Pancreas (tissue), 10 donors: ENCODE measurements around the gene RSAD2. TPM values are rescaled to one million over a fixed set of nuclear protein-coding genes. Genes with fewer than 3 reads are reported as not detected.
"Not testable (repeated sequence)": the region's sequence is repeated elsewhere in the genome, so short reads cannot be mapped to it uniquely, and the experiment has no call there.

ENCODE experiments used
- ATAC-seq, 4 donors: fragments of 200-7000 bp; cut with Tn5 transposase; one replicate each; pipeline versions ENCODE4 v1.8.0 to v1.9.1; 2020; ENCODE audit warnings: mild to moderate bottlenecking in 4 of 4, moderate library complexity in 4 of 4
- DNase-seq, 6 donors: peaks; one replicate each; pipeline ENCODE4 v3.0.0-alpha.2; 2020
- FAIRE-seq: peaks from 2 replicates; lab custom pipeline; 2012; peaks lifted over from hg19 to GRCh38; lab: Jason Lieb, UNC
- H3K27ac ChIP-seq, 4 donors: fragments of 200-600 bp; sonication (generic); 1 replicate in 3 of 4; 2 replicates in 1 of 4; pipeline versions ENCODE4 v1.5.0 to v1.8.0; 2020
- H3K27me3 ChIP-seq, 4 donors: fragments of 200-600 bp; one replicate each; pipeline ENCODE4 v1.8.0; 2021
- H3K36me3 ChIP-seq, 3 donors: fragments of 200-600 bp; sonication (generic) in 1 of 3; one replicate each; pipeline versions ENCODE4 v1.5.0 to v1.8.0; 2020 to 2021
- H3K4me1 ChIP-seq, 3 donors: fragments of 200-600 bp; one replicate each; pipeline ENCODE4 v1.8.0; 2021
- H3K4me3 ChIP-seq, 4 donors: fragments of 200-600 bp; sonication (generic) in 2 of 4; one replicate each; pipeline versions ENCODE4 v1.5.0 to v1.8.0; 2020 to 2021
- H3K9me3 ChIP-seq, 4 donors: fragments of 200-600 bp; one replicate each; pipeline ENCODE4 v1.8.0; 2021
- WGBS, 2 donors: extraction: QIAGEN DNeasy Blood & Tissue Kit; methylation state at CpG; one replicate each; pipeline ENCODE4 v1.1.7; 2013; 5-methylcytosine and 5-hydroxymethylcytosine counted together
- intact Hi-C, 3 donors: fragments of 100-400 bp; cut with DNase I; formaldehyde crosslinking; loops; one replicate each; pipeline versions ENCODE4 v1.11.1 to v1.14.2; 2022
- polyA plus RNA-seq, 2 donors: library from polyadenylated mRNA; stranded (reverse); fragments of 200-250 nt; gene quantifications; one replicate each; pipeline ENCODE4 v1.2.3, GENCODE V29; 2013
- total RNA-seq, 6 donors: library from RNA; stranded (reverse); fragmentation: NEBNext Ultra II Directional in 4 of 6; extraction: Animal tissue kit (Norgen Biotek cat#: 25700) in 4 of 6; gene quantifications; one replicate each; pipeline versions ENCODE4 v1.2.1 to v1.2.4, GENCODE V29; 2021 to 2023
- TF ChIP-seq, protein P1 (sequence below), 4 donors: fragments of 200-600 bp; sonication (generic) in 3 of 4; IDR thresholded peaks; one replicate each; pipeline versions ENCODE4 v1.5.0 to v1.8.0; 2021; ENCODE audit warnings: antibody characterized with exemption in 4 of 4
- donor health status: healthy with polysubstance abuse.
- donor health status: DM: no; HTN: no; CAD: no; lungs with moderate emphysema.
- donor health status: DM: no; HTN: no; CAD: no.
- donor health status: control.
- donor health status: control.
- donor health status: Bipolar disorder and iron deficiency.
- donor health status: DM: yes; HTN: yes; CAD: no.
- donor health status: DM: no; HTN: no; CAD: no.
- donor health status: DM: no; HTN: no; CAD: no.
- donor health status: DM: yes; HTN: yes; CAD: no.

RSAD2 gene
- total and polyA plus RNA-seq, 8 donors = 0.60 to 2.9 (median 1.9) TPM

DNA sequence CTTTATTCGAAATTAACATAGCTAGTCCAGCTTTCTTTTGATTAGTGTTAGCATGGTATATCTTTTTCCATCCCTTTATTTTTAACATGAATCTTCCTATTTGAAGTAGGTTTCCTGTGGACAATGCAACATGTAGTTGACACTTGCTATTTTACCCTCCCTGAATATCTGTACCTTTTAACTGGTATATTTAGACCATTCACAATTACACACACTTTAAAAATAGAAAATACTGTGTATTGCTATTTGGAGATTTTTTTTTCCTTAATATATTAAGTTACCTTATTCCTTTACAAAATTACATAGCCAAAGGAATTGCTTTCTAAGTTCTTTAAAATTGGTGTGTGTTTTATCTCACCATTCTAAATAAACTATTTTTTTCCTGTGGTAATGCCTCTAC is 54.6 kb downstream of the RSAD2 start:
- Histone ChIP-seq H3K27me3 (no peaks in the 10 kb centered on the region), H3K9me3 (no peaks in the 10 kb centered on the region), H3K36me3 (no peaks in the 10 kb centered on the region), H3K4me3 (no peak overlapping the region), H3K27ac (no peak overlapping the region), H3K4me1 (peaks cover 54 to 82% (median 69%) of the 10 kb centered on the region in 3 donors)
- WGBS, 2 donors = 47 to 51% methylated on average over 1 of the region's 1 CpG
- intact Hi-C loops = no loop called here
- TF ChIP-seq, protein P1, sequence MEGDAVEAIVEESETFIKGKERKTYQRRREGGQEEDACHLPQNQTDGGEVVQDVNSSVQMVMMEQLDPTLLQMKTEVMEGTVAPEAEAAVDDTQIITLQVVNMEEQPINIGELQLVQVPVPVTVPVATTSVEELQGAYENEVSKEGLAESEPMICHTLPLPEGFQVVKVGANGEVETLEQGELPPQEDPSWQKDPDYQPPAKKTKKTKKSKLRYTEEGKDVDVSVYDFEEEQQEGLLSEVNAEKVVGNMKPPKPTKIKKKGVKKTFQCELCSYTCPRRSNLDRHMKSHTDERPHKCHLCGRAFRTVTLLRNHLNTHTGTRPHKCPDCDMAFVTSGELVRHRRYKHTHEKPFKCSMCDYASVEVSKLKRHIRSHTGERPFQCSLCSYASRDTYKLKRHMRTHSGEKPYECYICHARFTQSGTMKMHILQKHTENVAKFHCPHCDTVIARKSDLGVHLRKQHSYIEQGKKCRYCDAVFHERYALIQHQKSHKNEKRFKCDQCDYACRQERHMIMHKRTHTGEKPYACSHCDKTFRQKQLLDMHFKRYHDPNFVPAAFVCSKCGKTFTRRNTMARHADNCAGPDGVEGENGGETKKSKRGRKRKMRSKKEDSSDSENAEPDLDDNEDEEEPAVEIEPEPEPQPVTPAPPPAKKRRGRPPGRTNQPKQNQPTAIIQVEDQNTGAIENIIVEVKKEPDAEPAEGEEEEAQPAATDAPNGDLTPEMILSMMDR (IDR thresholded peaks at IDR 0.05) = no peak
- DNase-seq (no peak), ATAC-seq (no peak), FAIRE-seq (no peak)

DNA sequence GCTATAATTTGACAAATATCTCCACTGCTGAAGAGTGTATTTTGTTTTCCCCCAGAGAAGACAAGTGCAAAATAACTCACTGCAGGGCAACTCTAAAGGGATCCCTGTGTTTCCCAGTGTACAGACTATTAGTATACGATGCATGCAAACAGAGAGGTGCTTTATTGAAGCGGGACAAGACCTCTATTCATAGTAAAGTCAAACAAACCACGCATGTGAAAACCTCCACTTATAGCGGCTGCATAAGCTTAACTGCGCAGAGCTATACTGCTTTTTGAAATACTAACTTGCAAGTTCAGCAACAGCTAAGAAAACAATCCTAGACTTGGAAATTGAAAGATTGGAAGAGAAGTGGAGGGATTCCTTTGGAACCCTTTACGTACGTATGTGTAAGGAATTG is 55.3 kb downstream of the RSAD2 start:
- DNase-seq (no peak), FAIRE-seq (no peak), ATAC-seq (no peak)
- Histone ChIP-seq H3K9me3 (no peaks in the 10 kb centered on the region), H3K27me3 (no peaks in the 10 kb centered on the region), H3K4me3 (no peak overlapping the region), H3K36me3 (no peaks in the 10 kb centered on the region), H3K4me1 (peaks cover 48 to 80% (median 68%) of the 10 kb centered on the region in 3 donors), H3K27ac (no peak overlapping the region)
- WGBS, 2 donors = 76 to 79% methylated on average over 7 of the region's 7 CpGs
- TF ChIP-seq, protein P1 (IDR thresholded peaks at IDR 0.05) = no peak
- intact Hi-C loops = no loop called here

DNA sequence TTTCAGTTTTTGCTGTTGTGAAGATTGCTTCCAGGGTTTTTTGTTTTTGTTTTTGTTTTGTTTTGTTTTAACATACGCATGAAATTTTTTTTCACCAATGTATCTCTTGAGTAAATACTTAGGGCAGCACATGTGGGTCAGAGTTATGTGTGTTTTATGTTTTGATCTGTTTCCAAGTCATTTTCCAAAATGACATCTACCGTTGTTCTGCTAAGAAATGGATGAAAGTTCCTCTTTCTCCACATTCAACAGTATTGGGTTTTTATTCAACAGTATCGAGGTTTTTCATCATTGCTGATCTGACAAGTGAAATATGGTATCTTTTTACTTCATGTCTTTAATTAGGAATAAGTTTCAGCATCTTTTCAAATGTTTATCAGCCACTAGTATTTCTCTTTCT is 56.3 kb downstream of the RSAD2 start:
- intact Hi-C loops = no loop called here
- FAIRE-seq (no peak), DNase-seq (no peak), ATAC-seq (no peak)
- H3K9me3 ChIP-seq = no peaks in the 10 kb centered on the region
- TF ChIP-seq, protein P1 (IDR thresholded peaks at IDR 0.05) = no peak
- WGBS, 2 donors = 48 to 50% methylated on average over 3 of the region's 3 CpGs
- no peaks in the 10 kb centered on the region for H3K27me3 ChIP-seq
- H3K4me1 ChIP-seq = peaks cover 42 to 73% (median 58%) of the 10 kb centered on the region in 3 donors
- H3K4me3 ChIP-seq = no peak overlapping the region
- H3K36me3 ChIP-seq = no peaks in the 10 kb centered on the region
- H3K27ac ChIP-seq = no peak overlapping the region

DNA sequence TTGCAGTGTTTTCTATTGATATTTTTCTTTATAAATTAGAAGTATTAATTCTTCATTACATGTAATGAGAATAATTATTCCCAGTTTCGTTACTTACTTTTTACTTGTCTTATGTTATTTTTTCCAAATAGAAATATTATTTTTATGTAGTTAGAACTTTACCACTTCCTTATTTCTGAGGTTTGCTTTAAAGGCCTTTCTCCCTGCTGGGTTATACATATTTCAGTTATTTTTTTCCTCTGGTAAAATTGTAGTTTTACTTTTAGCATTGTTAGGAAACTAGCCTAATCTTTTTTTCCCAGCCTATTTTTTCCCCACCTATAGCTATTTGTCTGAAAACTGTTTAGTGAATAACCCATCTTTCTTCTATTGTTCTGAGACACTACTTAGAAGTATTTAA is 56.8 kb downstream of the RSAD2 start:
- TF ChIP-seq, protein P1 (IDR thresholded peaks at IDR 0.05) = no peak
- Histone ChIP-seq H3K27ac (no peak overlapping the region), H3K9me3 (no peaks in the 10 kb centered on the region), H3K27me3 (no peaks in the 10 kb centered on the region), H3K36me3 (no peaks in the 10 kb centered on the region), H3K4me1 (peaks cover 43 to 71% (median 57%) of the 10 kb centered on the region in 3 donors), H3K4me3 (no peak overlapping the region)
- no peak for DNase-seq
- no peak for ATAC-seq
- intact Hi-C loops = no loop called here
- 88 to 94% methylated on average over 1 of the region's 1 CpG for WGBS, 2 donors
- no peak for FAIRE-seq

DNA sequence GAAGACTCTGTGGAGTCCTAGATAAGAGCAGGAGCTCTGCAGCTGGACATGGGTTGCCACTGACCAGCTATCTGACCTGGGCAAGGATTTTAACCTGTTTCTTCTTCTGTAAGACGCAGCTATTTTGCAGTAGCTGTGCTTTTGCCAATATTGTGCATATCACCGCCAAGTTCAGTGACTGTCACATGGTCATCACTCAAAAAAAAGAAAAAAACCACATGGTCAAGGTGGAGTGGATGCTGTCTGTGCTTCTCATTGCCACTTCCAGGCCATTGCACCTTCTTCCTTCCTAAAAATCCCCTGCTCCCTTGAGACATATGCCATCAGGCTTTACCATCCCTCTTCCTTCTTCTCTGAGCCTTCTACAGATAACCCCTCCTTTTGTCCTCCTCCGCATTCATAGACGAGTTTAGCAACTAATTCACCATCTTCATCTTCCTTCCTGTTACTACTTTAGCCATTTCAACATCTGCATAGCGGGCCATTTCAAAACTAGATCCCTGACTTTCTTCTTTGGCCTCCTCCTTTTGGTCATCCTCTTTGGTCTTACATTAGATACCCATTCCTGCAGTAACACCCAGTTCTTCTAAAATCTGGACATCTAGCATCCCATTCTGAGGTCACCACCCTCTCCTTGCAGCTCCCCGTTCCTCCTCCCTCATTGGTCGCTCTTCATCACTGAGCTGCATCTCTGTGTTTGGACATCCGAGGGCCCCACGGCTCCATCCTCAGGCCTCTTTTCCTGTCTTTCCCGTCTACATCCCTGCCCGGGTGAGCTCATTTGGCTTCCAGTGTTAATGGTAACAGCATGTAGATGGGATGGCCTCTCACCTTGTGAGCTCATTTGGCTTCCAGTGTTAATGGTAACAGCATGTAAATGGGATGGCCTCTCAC is 57.4 kb downstream of the RSAD2 start:
- TF ChIP-seq, protein P1 (IDR thresholded peaks at IDR 0.05) = no peak
- Histone ChIP-seq H3K36me3 (no peaks in the 10 kb centered on the region), H3K27me3 (no peaks in the 10 kb centered on the region), H3K9me3 (no peaks in the 10 kb centered on the region), H3K27ac (no peak overlapping the region), H3K4me3 (no peak overlapping the region), H3K4me1 (peaks cover 37 to 64% (median 55%) of the 10 kb centered on the region in 3 donors)
- intact Hi-C loops = no loop called here
- WGBS, 2 donors = 91 to 93% methylated on average over 11 of the region's 11 CpGs
- ATAC-seq = no peak
- DNase-seq = no peak
- no peak for FAIRE-seq

DNA sequence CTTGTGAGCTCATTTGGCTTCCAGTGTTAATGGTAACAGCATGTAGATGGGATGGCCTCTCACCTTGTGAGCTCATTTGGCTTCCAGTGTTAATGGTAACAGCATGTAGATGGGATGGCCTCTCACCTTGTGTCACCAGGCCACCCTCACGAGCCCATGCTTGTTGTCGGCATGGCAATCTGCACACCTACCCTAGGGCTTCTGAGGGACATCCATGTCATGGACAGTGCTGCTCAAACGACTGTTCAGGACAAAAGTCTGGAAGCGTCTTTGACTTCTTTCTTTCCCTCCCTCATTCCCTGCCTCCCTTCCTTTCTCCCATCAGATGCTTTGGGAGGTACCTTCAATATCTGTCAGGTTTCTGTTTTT is 58.1 kb downstream of the RSAD2 start:
- H3K27me3 ChIP-seq, H3K27ac ChIP-seq, ATAC-seq, H3K4me3 ChIP-seq, DNase-seq, FAIRE-seq, intact Hi-C loops, H3K36me3 ChIP-seq, H3K9me3 ChIP-seq: not testable (repeated sequence)
- 90 to 93% methylated on average over 4 of the region's 4 CpGs for WGBS, 2 donors
- H3K4me1 ChIP-seq = peaks cover 35 to 62% (median 52%) of the 10 kb centered on the region in 3 donors
